Stimulated activated CD8-positive, alpha-beta memory T cell treated with anti-CD3 and anti-CD28 coated beads, Interleukin-4, amount 100 ng/mL, for 4 hours (primary cell): Measurements from ENCODE around the gene RPAP2.
A peak's percentile ranks its signal among the peaks of the same experiment; 100 is the strongest.
"Not testable (repeated sequence)": the region's sequence is repeated elsewhere in the genome, so short reads cannot be mapped to it uniquely, and the experiment has no call there.

Experiments used
- DNase-seq, 2 donors: peaks; one replicate each; pipeline ENCODE4 v3.0.0-alpha.2; 2020; ENCODE audit warnings: low read depth in 2 of 2, low spot score in 1 of 2

Gene RPAP2

DNA sequence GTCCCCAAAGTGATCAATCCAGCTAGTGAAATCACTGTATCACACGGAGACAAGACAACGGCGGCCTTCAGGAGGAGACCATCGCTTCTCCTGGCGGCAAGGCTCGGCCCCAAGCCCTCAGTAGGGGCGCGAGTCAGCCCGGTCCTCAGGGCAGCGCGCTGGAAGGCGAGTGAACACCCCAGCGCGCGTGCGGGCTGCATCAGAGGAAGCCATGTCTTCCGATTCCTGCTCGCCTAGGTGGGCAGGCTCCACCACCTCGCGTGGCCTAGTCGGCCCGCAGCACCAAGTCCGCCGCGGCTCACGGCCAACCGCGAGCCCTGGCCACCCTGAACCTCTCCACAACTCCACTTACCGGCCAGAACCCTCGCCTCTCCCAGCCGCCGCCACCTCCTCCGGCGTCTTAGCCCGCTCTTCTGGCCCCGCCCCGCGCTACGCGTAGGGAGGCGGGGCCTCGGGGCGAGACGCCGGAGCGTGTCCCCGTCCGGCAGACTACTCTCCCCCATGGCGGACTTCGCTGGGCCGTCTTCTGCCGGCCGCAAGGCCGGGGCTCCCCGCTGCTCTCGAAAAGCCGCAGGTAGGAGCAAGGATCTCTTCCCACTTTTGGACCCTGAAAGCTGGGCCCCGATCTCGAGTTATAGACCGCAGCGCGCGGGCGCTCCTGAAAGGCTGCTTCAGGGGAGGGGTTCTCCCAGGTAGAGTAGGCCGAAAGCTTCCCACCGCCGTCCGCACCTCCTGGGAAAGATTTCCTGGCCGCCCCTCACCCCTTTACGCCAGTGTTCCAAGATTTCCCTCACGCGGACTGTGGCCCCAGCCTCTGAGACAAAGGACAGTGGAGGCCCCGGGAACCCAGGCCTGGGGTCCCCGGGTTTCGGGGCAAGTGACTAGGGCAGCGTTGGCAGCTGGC lies at the start of gene RPAP2, which contains the start of gene GLMN:
RPAP2 (plus strand) TSS at position 487 of the 904 bp plus-strand sequence; CDS start at position 502, 15 bp downstream.
GLMN (minus strand) TSS at position 415 of the 904 bp plus-strand sequence. CDS start 988 bp downstream, outside the sequence.
- DNase-seq = peak; percentile 31 to 54

DNA sequence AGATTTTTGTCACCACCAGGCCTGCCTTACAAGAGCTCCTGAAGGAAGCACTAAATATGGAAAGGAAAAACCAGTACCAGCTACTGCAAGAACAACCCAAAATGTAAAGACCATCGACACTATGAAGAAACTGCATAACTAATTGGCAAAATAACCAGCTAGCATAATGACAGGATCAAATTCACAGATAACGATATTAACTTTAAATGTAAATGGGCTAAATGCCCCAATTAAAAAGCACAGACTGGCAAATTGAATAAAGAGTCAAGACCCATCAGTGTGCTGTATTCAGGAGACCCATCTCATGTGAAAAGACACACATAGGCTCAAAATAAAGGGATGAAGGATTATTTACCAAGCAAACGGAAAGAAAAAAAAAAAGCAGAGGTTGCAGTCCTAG lies 44.1 kb upstream of the RPAP2 start:
- DNase-seq = not testable (repeated sequence)

DNA sequence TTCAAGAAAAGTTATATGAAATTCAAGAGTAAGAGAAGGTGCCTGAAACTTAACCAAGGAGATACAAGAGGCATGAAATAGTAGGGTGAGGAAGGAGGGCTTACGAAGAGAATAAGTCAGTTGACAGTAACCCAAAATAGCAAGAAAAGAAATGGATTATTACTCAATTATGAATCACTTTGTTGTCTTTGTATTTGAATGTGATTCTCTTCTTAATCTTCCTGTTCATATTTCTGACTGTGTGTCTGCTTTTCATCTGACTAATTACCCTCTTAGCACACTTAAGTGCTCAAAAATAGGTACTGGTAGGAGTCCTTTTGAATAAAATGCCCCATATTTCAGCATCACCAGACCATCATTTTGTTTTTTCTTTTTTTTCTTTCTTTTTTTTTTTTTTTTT lies 39.5 kb upstream of the RPAP2 start:
- DNase-seq = no peak

GRCh38 chr1:92262516-92262915 lies 36.3 kb upstream of the RPAP2 start:
- no peak for DNase-seq

DNA sequence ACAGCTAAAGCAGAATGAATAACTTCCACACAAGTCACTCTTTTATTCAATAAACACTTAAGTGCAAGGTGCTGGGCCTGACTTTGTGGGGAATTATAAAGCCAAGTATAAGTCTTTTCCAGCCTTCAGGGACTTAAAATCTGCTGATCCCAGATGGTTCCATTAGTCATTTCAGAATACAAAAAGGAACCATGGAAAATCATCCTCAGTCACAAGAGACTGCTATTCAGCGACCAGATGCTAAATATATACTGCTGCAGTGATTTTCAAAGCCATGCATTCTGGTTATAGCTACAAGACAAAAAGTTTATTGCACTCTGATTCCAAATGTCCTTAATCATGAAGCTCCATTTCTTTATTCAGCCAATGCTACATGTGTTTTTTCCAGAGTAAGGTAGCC lies 25.8 kb upstream of the RPAP2 start:
- no peak for DNase-seq

DNA sequence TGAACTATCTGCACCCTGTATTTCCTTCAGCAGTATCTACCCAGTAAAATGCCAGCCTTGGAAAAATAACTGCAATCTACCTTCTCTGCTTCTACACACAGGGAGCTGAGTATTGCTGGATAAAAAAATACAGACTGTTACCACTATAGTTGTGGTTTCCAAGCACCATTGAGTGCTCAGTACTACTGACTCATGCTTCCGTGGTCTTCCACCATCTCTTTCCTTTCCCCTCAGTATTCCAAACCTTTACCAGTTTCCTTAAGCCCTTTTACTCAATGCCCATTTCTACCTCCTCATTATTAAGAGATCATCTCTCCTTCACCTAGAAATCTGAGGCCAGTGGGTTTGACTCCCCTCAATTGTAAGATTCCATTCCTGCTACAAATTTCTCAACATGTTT lies 23.9 kb upstream of the RPAP2 start:
- DNase-seq = no peak

DNA sequence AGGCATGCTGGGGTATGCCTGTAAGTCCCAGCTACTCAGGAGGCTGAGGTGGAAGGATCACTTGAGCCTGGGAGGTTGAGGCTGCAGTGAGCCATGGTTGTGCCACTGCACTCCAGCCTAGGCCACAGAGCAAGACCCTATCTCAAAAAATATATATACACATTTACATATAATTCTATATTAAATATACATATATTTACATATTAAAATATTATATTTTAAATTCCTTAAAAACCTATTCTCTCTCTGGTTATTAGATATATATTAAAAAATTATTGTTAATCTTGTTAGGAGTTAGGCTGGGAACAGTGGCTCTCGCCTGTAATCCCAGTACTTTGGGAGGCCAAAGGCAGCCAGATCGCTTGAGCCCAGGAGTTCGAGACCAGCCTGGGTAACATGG lies 22.8 kb upstream of the RPAP2 start:
- DNase-seq = no peak

DNA sequence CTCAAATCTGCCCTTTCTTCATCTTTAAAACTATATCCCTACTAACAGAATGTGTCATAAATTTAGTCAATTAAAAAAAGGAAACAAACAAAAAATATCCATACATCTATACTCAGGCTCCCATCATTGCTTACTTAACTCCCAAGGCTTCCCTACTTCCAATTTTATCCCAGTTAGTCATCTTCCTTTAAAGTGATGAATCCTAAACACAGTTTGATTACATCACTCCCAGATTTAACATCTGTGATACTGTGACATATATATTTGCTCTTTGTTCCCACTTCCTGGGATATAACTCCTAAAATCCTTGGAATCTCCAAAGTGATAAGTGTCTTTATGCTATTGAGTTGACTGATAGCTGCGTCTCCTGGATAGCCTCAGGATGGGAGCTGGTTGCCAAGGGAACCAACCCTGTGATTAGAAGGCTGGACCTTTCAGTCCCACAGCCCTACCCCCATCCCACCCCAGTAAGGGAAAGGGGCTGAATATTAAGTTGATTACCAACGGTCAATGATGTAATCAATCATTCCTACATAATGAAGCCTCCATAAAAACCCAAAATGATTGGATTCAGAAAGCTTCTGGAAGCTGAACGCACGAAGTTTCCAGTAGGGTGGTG lies 21.6 kb upstream of the RPAP2 start:
- DNase-seq = no peak

DNA sequence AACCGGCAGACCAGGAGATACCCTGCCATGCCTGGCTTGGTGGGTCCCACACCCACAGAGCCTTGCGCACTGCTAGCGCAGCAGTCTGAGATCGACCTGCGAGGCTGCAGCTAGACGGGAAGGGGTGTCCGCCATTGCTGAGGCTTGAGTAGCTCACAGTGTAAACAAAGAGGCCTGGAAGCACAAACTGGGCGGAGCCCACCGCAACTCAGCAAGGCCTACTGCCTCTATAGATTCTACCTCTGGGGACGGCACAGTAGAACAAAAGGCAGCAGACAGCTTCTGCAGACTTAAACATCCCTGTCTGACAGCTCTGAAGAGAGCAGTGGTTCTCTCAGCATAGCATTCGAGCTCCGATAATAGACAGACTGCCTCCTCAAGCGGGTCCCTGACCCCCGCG lies 19.1 kb upstream of the RPAP2 start:
- not testable (repeated sequence) for DNase-seq

GRCh38 chr1:92281411-92281810 lies 17.4 kb upstream of the RPAP2 start:
- DNase-seq = not testable (repeated sequence)

GRCh38 chr1:92291372-92291999 lies 7.4 kb upstream of the RPAP2 start:
- no peak for DNase-seq

GRCh38 chr1:92298213-92298572 lies 666 bp upstream of the RPAP2 start:
- DNase-seq = no peak

- no peak for DNase-seq
Measured at GRCh38 chr1:92299477-92300150, 755 bp downstream of the RPAP2 start.

- no peak for DNase-seq
Measured at GRCh38 chr1:92301021-92301420, 2.2 kb downstream of the RPAP2 start.

DNA sequence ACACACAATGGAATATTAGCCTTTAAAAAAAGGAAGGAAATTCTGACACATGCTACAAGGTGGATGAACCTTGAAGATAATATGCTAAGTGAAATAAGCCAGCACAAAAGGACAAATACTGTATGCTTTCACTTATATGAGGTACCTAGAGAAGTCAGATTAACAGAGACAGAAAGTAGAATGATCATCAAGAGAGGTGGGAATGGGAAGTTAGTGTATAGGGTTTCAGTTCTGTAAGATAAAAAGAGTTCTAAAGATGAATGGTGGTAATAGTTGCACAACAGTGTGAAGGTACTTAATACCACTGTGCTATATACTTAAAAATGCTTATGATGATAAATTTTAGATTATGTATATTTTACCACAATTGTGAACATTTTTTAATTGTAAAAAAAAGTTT lies 7.2 kb downstream of the RPAP2 start:
- no peak for DNase-seq

DNA sequence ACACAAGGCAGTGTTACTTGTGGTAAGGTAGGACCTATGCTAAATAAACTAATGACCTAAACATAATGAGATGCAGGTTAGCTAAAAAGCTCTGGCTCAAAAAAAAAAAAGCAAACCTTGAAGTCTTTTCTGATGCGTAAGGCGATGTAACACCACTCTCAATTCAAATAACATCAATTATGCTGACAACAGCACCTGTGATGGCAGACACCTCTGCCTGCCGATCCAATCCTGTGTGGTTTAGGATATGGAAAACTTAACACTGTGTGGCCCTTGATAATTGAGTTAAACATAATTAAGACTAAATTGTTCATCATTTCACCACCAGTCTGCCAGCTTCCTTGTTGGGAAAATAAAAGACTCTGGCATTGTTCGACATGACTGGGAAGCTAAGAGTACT lies 9.1 kb downstream of the RPAP2 start:
- no peak for DNase-seq

GRCh38 chr1:92310185-92310597 lies 11.3 kb downstream of the RPAP2 start:
- no peak for DNase-seq

- DNase-seq = no peak
Measured at GRCh38 chr1:92314024-92314423, 15.2 kb downstream of the RPAP2 start.

- no peak for DNase-seq
Measured at GRCh38 chr1:92315766-92316599, 17.1 kb downstream of the RPAP2 start.

DNA sequence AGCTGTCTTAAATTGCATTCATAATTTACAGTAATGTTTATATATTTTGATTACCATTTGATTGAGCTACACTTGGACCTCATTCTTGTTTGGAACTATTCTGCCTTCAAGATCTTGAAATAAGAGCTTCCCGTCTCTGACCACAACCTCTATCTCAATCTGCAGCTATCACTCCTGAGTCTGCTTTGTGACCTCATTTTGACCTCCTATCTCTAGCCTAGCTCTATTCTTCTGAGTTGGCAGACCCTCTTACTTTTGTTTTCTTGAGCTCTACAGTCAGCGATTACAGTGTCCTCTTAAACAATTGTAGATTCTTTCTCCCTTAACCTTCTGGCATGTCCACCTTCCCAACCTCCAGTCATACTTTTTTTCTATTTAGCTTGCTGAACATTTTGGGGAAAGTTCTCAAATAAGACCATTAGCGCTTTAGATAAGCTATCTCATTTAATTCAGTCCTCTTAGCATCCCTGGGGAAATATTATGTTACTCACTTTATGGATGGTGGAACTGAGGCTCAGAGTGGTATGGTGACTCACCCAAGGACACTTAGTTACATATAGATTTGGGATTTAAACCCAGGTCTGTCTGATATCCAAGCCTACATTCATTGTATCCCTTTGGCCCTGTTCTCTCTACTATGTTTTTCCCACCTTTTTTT lies 19.1 kb downstream of the RPAP2 start:
- DNase-seq = no peak
